SU-DHL-6 (cell line): Measurements from ENCODE around the gene TXNRD1.

Experiments
- H2AFZ ChIP-seq: fragments of 200-600 bp; sonication (generic); 2 replicates; pipeline ENCODE4 v1.6.1; 2014; ENCODE audit warnings: low read depth, mild to moderate bottlenecking, moderate library complexity, mixed read lengths, antibody characterized with exemption, low read length; ENCODE audit not compliant: severe bottlenecking
- H3F3A ChIP-seq: fragments of 200-600 bp; shearing (Covaris generic); 2 replicates; pipeline ENCODE4 v1.6.0; 2016; ENCODE audit warnings: antibody characterized with exemption, mild to moderate bottlenecking; ENCODE audit not compliant: insufficient read depth
- H3K27ac ChIP-seq: fragments of 200-600 bp; sonication (generic); 2 replicates; pipeline ENCODE4 v1.5.1; 2016; ENCODE audit warnings: low read depth, mild to moderate bottlenecking, low read length, moderate library complexity, mixed read lengths
- H3K27me3 ChIP-seq: fragments of 200-600 bp; sonication (generic), shearing (Covaris generic); 2 replicates; pipeline ENCODE4 v1.6.0; 2014; ENCODE audit warnings: mild to moderate bottlenecking, low read length
- H3K36me3 ChIP-seq: fragments of 200-600 bp; sonication (generic); 2 replicates; pipeline ENCODE4 v1.6.1; 2014; ENCODE audit warnings: mild to moderate bottlenecking, low read length, mixed read lengths
- H3K4me2 ChIP-seq: fragments of 300-600, 200-600 bp; shearing (Covaris generic), sonication (generic); 2 replicates; pipeline ENCODE4 v1.6.0; 2014; ENCODE audit warnings: low read length, low read depth, mild to moderate bottlenecking; ENCODE audit not compliant: poor library complexity, severe bottlenecking
- H3K4me3 ChIP-seq: fragments of 200-600 bp; sonication (generic); 2 replicates; pipeline ENCODE4 v1.5.1; 2014; ENCODE audit warnings: antibody characterized with exemption, low read length, mild to moderate bottlenecking, mixed read lengths; ENCODE audit not compliant: insufficient read depth, poor library complexity, severe bottlenecking
- H3K79me2 ChIP-seq: fragments of 200-600 bp; sonication (generic); 2 replicates; pipeline ENCODE4 v1.6.1; 2014; ENCODE audit warnings: mild to moderate bottlenecking, low read length, moderate library complexity; ENCODE audit not compliant: insufficient read depth
- H3K9ac ChIP-seq: fragments of 200-600 bp; sonication (generic); 2 replicates; pipeline ENCODE4 v1.7.0; 2014; ENCODE audit warnings: mild to moderate bottlenecking, low read length
- H3K9me2 ChIP-seq: fragments of 200-600 bp; sonication (generic); replicated peaks from 2 replicates; pipeline ENCODE4 v1.6.1; 2014; ENCODE audit warnings: low read length; ENCODE audit not compliant: insufficient read depth
- H3K9me3 ChIP-seq: fragments of 200-600 bp; sonication (generic); 2 replicates; pipeline ENCODE4 v1.6.1; 2014; ENCODE audit warnings: low read length, mixed read lengths; ENCODE audit not compliant: insufficient read depth
- H4K20me1 ChIP-seq: fragments of 200-600 bp; sonication (generic); 2 replicates; pipeline ENCODE4 v1.6.1; 2014; ENCODE audit warnings: low read depth, mild to moderate bottlenecking, antibody characterized with exemption, low read length, moderate library complexity, mixed read lengths
- CTCF ChIP-seq: fragments of 200-600 bp; sonication (generic); IDR thresholded peaks from one replicate; pipeline ENCODE4 v1.5.1; 2017; ENCODE audit warnings: antibody characterized with exemption, mild to moderate bottlenecking, low read length, moderate library complexity; ENCODE audit not compliant: insufficient read depth, poor library complexity, severe bottlenecking
- EZH2phosphoT487 ChIP-seq: fragments of 200-600 bp; sonication (generic), shearing (Covaris generic); conservative IDR thresholded peaks from 2 replicates; pipeline ENCODE4 v1.6.1; 2018; ENCODE audit warnings: mild to moderate bottlenecking, antibody characterized with exemption, low read length, moderate library complexity, mixed read lengths

Gene TXNRD1

GRCh38 chr12:104337030-104337558, 121.5 kb downstream of the TXNRD1 start:
- Histone ChIP-seq H3F3A (peaks cover under 1% of the 10 kb centered on the region; the same call in 1 of the 2 replicates), H3K9me3 (no peaks in the 10 kb centered on the region), H3K36me3 (peaks cover 50% of the 10 kb centered on the region)

GRCh38 chr12:104339663-104340062, 124.1 kb downstream of the TXNRD1 start:
- Histone ChIP-seq H3K79me2 (no peaks in the 10 kb centered on the region), H3K27ac (no peak overlapping the region), H3K9me2 (no peaks in the 10 kb centered on the region), H3K4me2 (no peak overlapping the region), H4K20me1 (no peaks in the 10 kb centered on the region), H3K9me3 (no peaks in the 10 kb centered on the region), H2AFZ (no peak overlapping the region), H3K36me3 (peaks cover 38% of the 10 kb centered on the region), H3K9ac (no peak overlapping the region), H3K27me3 (no peaks in the 10 kb centered on the region), H3F3A (no peaks in the 10 kb centered on the region), H3K4me3 (no peak overlapping the region)
- no peak for TF ChIP-seq EZH2phosphoT487
- TF ChIP-seq CTCF = no peak

More at GRCh38 chr12:104337030-104337558, 121.5 kb downstream of the TXNRD1 start:
- no peak overlapping the region for H3K4me2 ChIP-seq
- H3K27me3 ChIP-seq = no peaks in the 10 kb centered on the region
- no peaks in the 10 kb centered on the region for H4K20me1 ChIP-seq
- H3K9ac ChIP-seq = no peak overlapping the region
- no peak for TF ChIP-seq EZH2phosphoT487
- no peak for TF ChIP-seq CTCF
- no peak overlapping the region for H3K27ac ChIP-seq
- no peaks in the 10 kb centered on the region for H3K79me2 ChIP-seq
- H3K4me3 ChIP-seq = no peak overlapping the region
- H3K9me2 ChIP-seq = no peaks in the 10 kb centered on the region
- no peak overlapping the region for H2AFZ ChIP-seq

GRCh38 chr12:104340177-104340576, 124.6 kb downstream of the TXNRD1 start:
- Histone ChIP-seq H3F3A (no peaks in the 10 kb centered on the region), H3K9ac (no peak overlapping the region), H3K9me2 (no peaks in the 10 kb centered on the region), H2AFZ (no peak overlapping the region), H3K4me3 (no peak overlapping the region), H3K4me2 (no peak overlapping the region), H3K36me3 (peaks cover 35% of the 10 kb centered on the region), H3K27me3 (no peaks in the 10 kb centered on the region), H4K20me1 (no peaks in the 10 kb centered on the region), H3K9me3 (no peaks in the 10 kb centered on the region), H3K27ac (no peak overlapping the region), H3K79me2 (no peaks in the 10 kb centered on the region; the same call in 1 of the 2 replicates)
- TF ChIP-seq CTCF (no peak), EZH2phosphoT487 (no peak)
